Chondrocyte (in vitro differentiated cells): ENCODE results near the gene CHCHD3. TPM values are rescaled to one million over a fixed set of nuclear protein-coding genes. Genes with fewer than 3 reads are reported as not detected.

Source experiments
- DNase-seq: peaks from one replicate; pipeline ENCODE4 v3.0.0; 2021; ENCODE audit warnings: mixed read lengths, low spot score
- H3K27ac Mint-ChIP-seq: one replicate; pipeline ENCODE4 v1.8.0; 2021; ENCODE audit warnings: mild to moderate bottlenecking, moderate library complexity, mixed read lengths; ENCODE audit not compliant: unreplicated experiment
- H3K27me3 Mint-ChIP-seq: 2 replicates; pipeline ENCODE4 v1.8.0; 2021; ENCODE audit warnings: low read depth, mixed read lengths
- H3K36me3 Mint-ChIP-seq: 2 replicates; pipeline ENCODE4 v1.8.0; 2021; ENCODE audit warnings: low read depth, mixed read lengths
- H3K4me1 Mint-ChIP-seq: 2 replicates; pipeline ENCODE4 v1.8.0; 2021; ENCODE audit warnings: low read depth, mild to moderate bottlenecking, mixed read lengths
- H3K4me3 Mint-ChIP-seq: one replicate; pipeline ENCODE4 v1.8.0; 2021; ENCODE audit warnings: mild to moderate bottlenecking, moderate library complexity, mixed read lengths; ENCODE audit not compliant: unreplicated experiment
- H3K9me3 Mint-ChIP-seq: 2 replicates; pipeline ENCODE4 v1.8.0; 2021; ENCODE audit warnings: low read depth, mixed read lengths
- CTCF ChIP-seq: fragments of 200-600 bp; sonication (generic); IDR thresholded peaks from 2 replicates; pipeline ENCODE4 v1.5.0; 2021; ENCODE audit warnings: antibody characterized with exemption, mild to moderate bottlenecking, moderate library complexity
- total RNA-seq: library from RNA; stranded (reverse); gene quantifications from 3 replicates; pipeline ENCODE4 v1.2.1, GENCODE V29; 2021

CHCHD3 gene
- total RNA-seq, 1 donor from 2014 or later, result 42.6 TPM

GRCh38 chr7:133001727-133002126, 80.2 kb downstream of the CHCHD3 start:
- Mint-ChIP-seq H3K4me3 (no peak overlapping the region), H3K36me3 (no peaks in the 10 kb centered on the region), H3K9me3 (no peaks in the 10 kb centered on the region), H3K4me1 (peaks cover 28% of the 10 kb centered on the region), H3K27ac (no peak overlapping the region), H3K27me3 (no peaks in the 10 kb centered on the region)
- no peak for TF ChIP-seq CTCF
- DNase-seq, result no peak

- TF ChIP-seq CTCF, result no peak
- Mint-ChIP-seq H3K36me3 (no peaks in the 10 kb centered on the region), H3K4me1 (peaks cover 41% of the 10 kb centered on the region), H3K4me3 (no peak overlapping the region), H3K27me3 (no peaks in the 10 kb centered on the region), H3K9me3 (no peaks in the 10 kb centered on the region), H3K27ac (no peak overlapping the region)
- DNase-seq, result no peak
Measured at GRCh38 chr7:132999845-133000244, 82.0 kb downstream of the CHCHD3 start.

GRCh38 chr7:132998763-132999162, 83.1 kb downstream of the CHCHD3 start:
- Mint-ChIP-seq H3K36me3 (no peaks in the 10 kb centered on the region), H3K9me3 (no peaks in the 10 kb centered on the region), H3K27me3 (no peaks in the 10 kb centered on the region), H3K4me3 (no peak overlapping the region), H3K27ac (peak overlapping the region; percentile 50), H3K4me1 (peaks cover 48% of the 10 kb centered on the region)
- DNase-seq, result no peak
- TF ChIP-seq CTCF, result no peak

- Mint-ChIP-seq H3K9me3 (no peaks in the 10 kb centered on the region), H3K4me1 (peaks cover 53% of the 10 kb centered on the region), H3K27me3 (no peaks in the 10 kb centered on the region), H3K4me3 (no peak overlapping the region), H3K27ac (no peak overlapping the region), H3K36me3 (no peaks in the 10 kb centered on the region)
- no peak for DNase-seq
- TF ChIP-seq CTCF, result no peak
Measured at GRCh38 chr7:132997505-132997904, 84.4 kb downstream of the CHCHD3 start.

- no peak for TF ChIP-seq CTCF
- Mint-ChIP-seq H3K9me3 (no peaks in the 10 kb centered on the region), H3K27ac (no peak overlapping the region), H3K27me3 (no peaks in the 10 kb centered on the region), H3K4me3 (no peak overlapping the region), H3K4me1 (peaks cover 60% of the 10 kb centered on the region), H3K36me3 (no peaks in the 10 kb centered on the region)
- no peak for DNase-seq
Measured at GRCh38 chr7:132996581-132997242, 85.2 kb downstream of the CHCHD3 start.
